ENCODE data around the gene MYBL2. TPM values are rescaled to one million over a fixed set of nuclear protein-coding genes. Genes with fewer than 3 reads are reported as not detected.

The MYBL2 gene
- polyA plus RNA-seq, 3 donors, result 0.08 to 0.10 TPM; not detected in 1

- Histone ChIP-seq H3K27ac (ENCODE audit: low read depth in 1 of 2, low read length in 2 of 2) (no peak overlapping the region), H3K4me3 (replicated peaks in 1 of 3; ENCODE audit: low read depth in 2 of 3, low read length in 3 of 3) (no peak overlapping the region), H3K9me3 (replicated peaks in 1 of 2; ENCODE audit: control insufficient read depth in 1 of 2, insufficient read depth in 1 of 2, low read length in 2 of 2) (no peaks in the 10 kb centered on the region), H4K20me1 (ENCODE audit: insufficient read depth, low read length) (no peaks in the 10 kb centered on the region), H3K79me2 (ENCODE audit: insufficient read depth, low read length) (no peaks in the 10 kb centered on the region), H3K4me2 (replicated peaks; ENCODE audit: extremely low read depth, low read length, poor library complexity, severe bottlenecking) (no peak overlapping the region), H2AFZ (ENCODE audit: insufficient read depth, low read depth, low read length, poor library complexity, severe bottlenecking) (no peak overlapping the region), H3K27me3 (ENCODE audit: control insufficient read depth in 2 of 2, insufficient read depth in 2 of 2, low read length in 2 of 2) (peaks cover 0 to 2% of the 10 kb centered on the region in 2 donors), H3K36me3 (replicated peaks in 1 of 2; ENCODE audit: control insufficient read depth in 1 of 2, insufficient read depth in 2 of 2, low read length in 2 of 2) (no peaks in the 10 kb centered on the region), H3K4me1 (ENCODE audit: control insufficient read depth in 1 of 2, insufficient read depth in 2 of 2, low read length in 2 of 2) (peaks cover 25 to 33% of the 10 kb centered on the region in 2 donors), H3K9ac (ENCODE audit: insufficient read depth, low read length, poor library complexity, severe bottlenecking) (no peak overlapping the region)
- Mint-ChIP-seq H3K36me3 (no peaks in the 10 kb centered on the region), H3K27ac (no peak overlapping the region), H3K9me3 (peaks cover 0 to 2% (median 0%) of the 10 kb centered on the region in 7 donors), H3K4me3 (no peak overlapping the region), H3K27me3 (ENCODE audit: low read depth in 3 of 3) (peaks cover 14 to 20% (median 18%) of the 10 kb centered on the region in 3 donors), H3K4me1 (peaks cover 35% of the 10 kb centered on the region)
- WGBS (ENCODE audit: insufficient coverage), result 100% methylated on average over 1 of the region's 3 CpGs
- intact Hi-C loops (cut with micrococcal nuclease), result no loop called here
- DNase-seq, result no peak
- TF ChIP-seq CTCF (IDR thresholded peaks at IDR 0.05), result no peak
Measured at GRCh38 chr20:43740642-43741041, 73.7 kb downstream of the MYBL2 start.

- Histone ChIP-seq H3K9me3 (replicated peaks in 1 of 2; ENCODE audit: control insufficient read depth in 1 of 2, insufficient read depth in 1 of 2, low read length in 2 of 2) (peaks cover 0 to 5% of the 10 kb centered on the region in 2 donors), H4K20me1 (ENCODE audit: insufficient read depth, low read length) (no peaks in the 10 kb centered on the region), H3K4me1 (ENCODE audit: control insufficient read depth in 1 of 2, insufficient read depth in 2 of 2, low read length in 2 of 2) (peaks cover 56 to 68% of the 10 kb centered on the region in 2 donors), H2AFZ (ENCODE audit: insufficient read depth, low read depth, low read length, poor library complexity, severe bottlenecking) (no peak overlapping the region), H3K36me3 (replicated peaks in 1 of 2; ENCODE audit: control insufficient read depth in 1 of 2, insufficient read depth in 2 of 2, low read length in 2 of 2) (no peaks in the 10 kb centered on the region), H3K9ac (ENCODE audit: insufficient read depth, low read length, poor library complexity, severe bottlenecking) (no peak overlapping the region), H3K4me3 (replicated peaks in 1 of 3; ENCODE audit: low read depth in 2 of 3, low read length in 3 of 3) (no peak overlapping the region), H3K79me2 (ENCODE audit: insufficient read depth, low read length) (no peaks in the 10 kb centered on the region), H3K27me3 (ENCODE audit: control insufficient read depth in 2 of 2, insufficient read depth in 2 of 2, low read length in 2 of 2) (peaks cover 0 to 2% of the 10 kb centered on the region in 2 donors), H3K4me2 (replicated peaks; ENCODE audit: extremely low read depth, low read length, poor library complexity, severe bottlenecking) (no peak overlapping the region), H3K27ac (ENCODE audit: low read depth in 1 of 2, low read length in 2 of 2) (no peak overlapping the region)
- H3K27me3 Mint-ChIP-seq (ENCODE audit: low read depth in 3 of 3), result peaks cover 11 to 13% (median 12%) of the 10 kb centered on the region in 3 donors
- WGBS (ENCODE audit: insufficient coverage), result 91% methylated on average over 6 of the region's 9 CpGs
- H3K27ac Mint-ChIP-seq, result no peak overlapping the region
- DNase-seq, result no peak
- peaks cover 0 to 10% (median 4%) of the 10 kb centered on the region in 7 donors for H3K9me3 Mint-ChIP-seq
- TF ChIP-seq CTCF (IDR thresholded peaks at IDR 0.05), result no peak
- intact Hi-C loops (cut with micrococcal nuclease), result no loop called here
- peaks cover 61% of the 10 kb centered on the region for H3K4me1 Mint-ChIP-seq
- peaks cover 0 to 3% of the 10 kb centered on the region in 2 donors for H3K36me3 Mint-ChIP-seq
- H3K4me3 Mint-ChIP-seq, result no peak overlapping the region
Measured at GRCh38 chr20:43744151-43744611, 77.3 kb downstream of the MYBL2 start.

All from CD14-positive monocyte (primary cell).